Activated CD4-positive, alpha-beta T cell treated with anti-CD3 and anti-CD28 coated beads, Interleukin-2, amount 10 ng/mL, durations not matched to agents 24 days and 14 days (primary cell): ENCODE data around the gene CEACAM5. TPM values are rescaled to one million over a fixed set of nuclear protein-coding genes. Genes with fewer than 3 reads are reported as not detected.
A peak's percentile ranks its signal among the peaks of the same experiment; 100 is the strongest.
"Not testable (repeated sequence)": the region's sequence is repeated elsewhere in the genome, so short reads cannot be mapped to it uniquely, and the experiment has no call there.

Source experiments
- DNase-seq: peaks from one replicate; pipeline ENCODE4 v3.0.0; 2022
- H3K27ac Mint-ChIP-seq: one replicate; pipeline ENCODE4 v1.8.0; 2022; ENCODE audit warnings: mild to moderate bottlenecking, mixed read lengths
- H3K27me3 Mint-ChIP-seq: one replicate; pipeline ENCODE4 v1.8.0; 2022; ENCODE audit warnings: mixed read lengths
- H3K36me3 Mint-ChIP-seq: one replicate; pipeline ENCODE4 v1.8.0; 2022; ENCODE audit warnings: low read depth, mild to moderate bottlenecking, mixed read lengths
- H3K4me1 Mint-ChIP-seq: one replicate; pipeline ENCODE4 v1.8.0; 2021; ENCODE audit warnings: mixed read lengths
- H3K4me3 Mint-ChIP-seq: one replicate; pipeline ENCODE4 v1.8.0; 2022; ENCODE audit warnings: mild to moderate bottlenecking, moderate library complexity, mixed read lengths
- H3K9me3 Mint-ChIP-seq: one replicate; pipeline ENCODE4 v1.8.0; 2021; ENCODE audit warnings: mixed read lengths
- intact Hi-C: fragments of 100-400 bp; cut with micrococcal nuclease; formaldehyde crosslinking; loops from one replicate; pipeline ENCODE4 v1.15.1; 2023
- total RNA-seq: library from RNA; stranded (reverse); gene quantifications from 2 replicates; pipeline ENCODE4 v1.2.3, GENCODE V29; 2022

CEACAM5 gene
- total RNA-seq, 1 donor from 2014 or later, result not detected

- no peak for DNase-seq
- H3K4me3 Mint-ChIP-seq, result no peak overlapping the region
- no peak overlapping the region for H3K27ac Mint-ChIP-seq
- H3K36me3 Mint-ChIP-seq, result no peaks in the 10 kb centered on the region
- H3K27me3 Mint-ChIP-seq, result peaks cover 67% of the 10 kb centered on the region
- intact Hi-C loops, result no loop called here
- H3K4me1 Mint-ChIP-seq, result peaks cover 24% of the 10 kb centered on the region
- no peaks in the 10 kb centered on the region for H3K9me3 Mint-ChIP-seq
Measured at GRCh38 chr19:41739361-41739760, 30.9 kb downstream of the CEACAM5 start.

- Mint-ChIP-seq H3K27ac (peak overlapping the region; percentile 39), H3K4me3 (no peak overlapping the region), H3K27me3 (peaks cover 69% of the 10 kb centered on the region)
Measured at GRCh38 chr19:41740415-41741243, 32.2 kb downstream of the CEACAM5 start.

GRCh38 chr19:41741244-41741554 is 32.8 kb downstream of the CEACAM5 start:
- Mint-ChIP-seq H3K4me1 (peaks cover 20% of the 10 kb centered on the region), H3K4me3 (no peak overlapping the region), H3K27me3 (peaks cover 69% of the 10 kb centered on the region), H3K36me3 (no peaks in the 10 kb centered on the region), H3K27ac (peak overlapping the region; percentile 39), H3K9me3 (no peaks in the 10 kb centered on the region)
- DNase-seq, result no peak
- intact Hi-C loops, result loop anchor here (5.0 kb wide), 1 partner anchor 209 kb away; no protein-coding TSS in a partner anchor

More at GRCh38 chr19:41740415-41741243, 32.2 kb downstream of the CEACAM5 start:
- peaks cover 20% of the 10 kb centered on the region for H3K4me1 Mint-ChIP-seq
- no peaks in the 10 kb centered on the region for H3K9me3 Mint-ChIP-seq
- no peak for DNase-seq
- intact Hi-C loops, result loop anchor here (5.0 kb wide), 1 partner anchor 208 kb away; no protein-coding TSS in a partner anchor
- no peaks in the 10 kb centered on the region for H3K36me3 Mint-ChIP-seq

- no peak overlapping the region for H3K4me3 Mint-ChIP-seq
- intact Hi-C loops, result loop anchor here (5.0 kb wide), 2 partner anchors 103 to 213 kb away; no protein-coding TSS in a partner anchor
- H3K36me3 Mint-ChIP-seq, result no peaks in the 10 kb centered on the region
- H3K27me3 Mint-ChIP-seq, result peaks cover 66% of the 10 kb centered on the region
- peaks cover 17% of the 10 kb centered on the region for H3K4me1 Mint-ChIP-seq
- H3K9me3 Mint-ChIP-seq, result no peaks in the 10 kb centered on the region
- H3K27ac Mint-ChIP-seq, result no peak overlapping the region
- DNase-seq, result no peak
Measured at GRCh38 chr19:41744850-41745249, 36.4 kb downstream of the CEACAM5 start.

- Mint-ChIP-seq H3K9me3 (no peaks in the 10 kb centered on the region), H3K27ac (no peak overlapping the region), H3K27me3 (peaks cover 64% of the 10 kb centered on the region), H3K4me3 (no peak overlapping the region), H3K36me3 (no peaks in the 10 kb centered on the region), H3K4me1 (peaks cover 8% of the 10 kb centered on the region)
- no peak for DNase-seq
- intact Hi-C loops, result loop anchor here (1.0 to 5.0 kb wide), 2 partner anchors 38 to 103 kb away; no protein-coding TSS in a partner anchor
Measured at GRCh38 chr19:41745756-41746155, 37.3 kb downstream of the CEACAM5 start.

GRCh38 chr19:41746593-41747227 is 38.3 kb downstream of the CEACAM5 start:
- Mint-ChIP-seq H3K27ac (no peak overlapping the region), H3K36me3 (no peaks in the 10 kb centered on the region), H3K4me3 (no peak overlapping the region), H3K4me1 (peaks cover 1% of the 10 kb centered on the region), H3K27me3 (peaks cover 66% of the 10 kb centered on the region), H3K9me3 (no peaks in the 10 kb centered on the region)
- intact Hi-C loops, result loop anchor here (1.0 to 5.0 kb wide), 2 partner anchors 39 to 104 kb away; no protein-coding TSS in a partner anchor
- peak; percentile 83 for DNase-seq

GRCh38 chr19:41748012-41748411 is 39.6 kb downstream of the CEACAM5 start:
- intact Hi-C loops, result loop anchor here (5.0 kb wide), 1 partner anchor 106 kb away; no protein-coding TSS in a partner anchor
- peaks cover 67% of the 10 kb centered on the region for H3K27me3 Mint-ChIP-seq
- H3K4me1 Mint-ChIP-seq, result peaks cover 1% of the 10 kb centered on the region
- DNase-seq, result no peak
- H3K4me3 Mint-ChIP-seq, result no peak overlapping the region
- no peak overlapping the region for H3K27ac Mint-ChIP-seq
- H3K9me3 Mint-ChIP-seq, result no peaks in the 10 kb centered on the region
- H3K36me3 Mint-ChIP-seq, result no peaks in the 10 kb centered on the region

GRCh38 chr19:41750248-41751134 is 42.1 kb downstream of the CEACAM5 start:
- DNase-seq, H3K27ac Mint-ChIP-seq, H3K4me1 Mint-ChIP-seq, H3K9me3 Mint-ChIP-seq, H3K4me3 Mint-ChIP-seq, intact Hi-C loops, H3K36me3 Mint-ChIP-seq: not testable (repeated sequence)
- peaks cover 59% of the 10 kb centered on the region for H3K27me3 Mint-ChIP-seq

GRCh38 chr19:41753159-41753558 is 44.7 kb downstream of the CEACAM5 start:
- DNase-seq, result peak; percentile 92
- no peaks in the 10 kb centered on the region for H3K9me3 Mint-ChIP-seq
- H3K27me3 Mint-ChIP-seq, result peaks cover 52% of the 10 kb centered on the region
- intact Hi-C loops, result loop anchor here (1.0 to 2.0 kb wide), 2 partner anchors 32 to 68 kb away; no protein-coding TSS in a partner anchor
- H3K4me3 Mint-ChIP-seq, result no peak overlapping the region
- no peak overlapping the region for H3K27ac Mint-ChIP-seq
- H3K4me1 Mint-ChIP-seq, result peaks cover 6% of the 10 kb centered on the region
- no peaks in the 10 kb centered on the region for H3K36me3 Mint-ChIP-seq

- no peak overlapping the region for H3K27ac Mint-ChIP-seq
- intact Hi-C loops, result loop anchor here (1.0 to 2.0 kb wide), 2 partner anchors 31 to 67 kb away; no protein-coding TSS in a partner anchor
Measured at GRCh38 chr19:41753936-41754529, 45.6 kb downstream of the CEACAM5 start.

GRCh38 chr19:41755328-41755913 is 47.0 kb downstream of the CEACAM5 start, which contains the start of gene CEACAM6:
Gene CEACAM6, plus strand, starts transcription at chr19:41755530. Its CDS starts 109 bp downstream, at chr19:41755639.
- DNase-seq, result no peak
- Mint-ChIP-seq H3K4me3 (no peak within 1 kb of the TSS), H3K4me1 (peaks cover 6% of the 10 kb centered on the region), H3K9me3 (no peaks in the 10 kb centered on the region), H3K27ac (no peak within 1 kb of the TSS), H3K36me3 (no peaks in the 10 kb centered on the region), H3K27me3 (peaks cover 62% of the 10 kb centered on the region)
- intact Hi-C loops, result no loop called here

More at GRCh38 chr19:41753936-41754529, 45.6 kb downstream of the CEACAM5 start:
- Mint-ChIP-seq H3K36me3 (no peaks in the 10 kb centered on the region), H3K4me3 (no peak overlapping the region), H3K9me3 (no peaks in the 10 kb centered on the region), H3K27me3 (peaks cover 50% of the 10 kb centered on the region), H3K4me1 (peaks cover 6% of the 10 kb centered on the region)
- peak; percentile 90 for DNase-seq

- Mint-ChIP-seq H3K27me3 (peaks cover 63% of the 10 kb centered on the region), H3K4me1 (peaks cover 2% of the 10 kb centered on the region), H3K36me3 (no peaks in the 10 kb centered on the region), H3K4me3 (no peak overlapping the region), H3K9me3 (no peaks in the 10 kb centered on the region), H3K27ac (no peak overlapping the region)
- intact Hi-C loops, result no loop called here
- no peak for DNase-seq
Measured at GRCh38 chr19:41758846-41759245, 50.4 kb downstream of the CEACAM5 start.
